ENCODE results near the gene OAS1.
"Not testable (repeated sequence)": the region's sequence is repeated elsewhere in the genome, so short reads cannot be mapped to it uniquely, and the experiment has no call there.

OAS1 gene

GRCh38 chr12:112924986-112925385 is 18.2 kb downstream of the OAS1 start:
- no peak for TF ChIP-seq CTCF (IDR thresholded peaks at IDR 0.05; ENCODE audit: low read depth, low read length, missing control alignments)
- H3K4me3 ChIP-seq (replicated peaks; ENCODE audit: low read depth, low read length) = no peak overlapping the region
- no peak for DNase-seq (ENCODE audit: extremely low read depth, low read depth)

GRCh38 chr12:112926416-112927033 is 19.8 kb downstream of the OAS1 start:
- not testable (repeated sequence) for DNase-seq (ENCODE audit: extremely low read depth, low read depth); H3K4me3 ChIP-seq (replicated peaks; ENCODE audit: low read depth, low read length)

DNA sequence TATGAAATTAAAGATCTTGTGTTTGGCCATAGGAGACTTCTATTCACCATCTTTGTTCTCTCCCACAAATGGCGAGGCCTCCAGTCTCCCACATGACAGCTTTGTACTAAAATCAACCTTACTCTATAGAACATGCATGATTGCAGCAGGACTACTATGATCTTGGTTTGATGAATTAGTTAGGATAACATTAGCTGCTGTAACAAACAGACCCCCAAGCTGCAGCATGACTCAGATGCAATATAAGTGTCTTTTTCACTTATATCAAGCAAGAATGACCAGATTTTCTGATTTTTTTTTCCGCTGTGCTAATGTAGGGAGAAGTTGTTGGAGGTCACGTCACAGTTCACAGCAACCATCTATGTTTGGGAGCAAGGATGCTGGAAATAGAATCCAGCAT is 20.7 kb downstream of the OAS1 start:
- no peak overlapping the region for H3K4me3 ChIP-seq (replicated peaks; ENCODE audit: low read depth, low read length)
- no peak for TF ChIP-seq CTCF (IDR thresholded peaks at IDR 0.05; ENCODE audit: low read depth, low read length, missing control alignments)
- no peak for DNase-seq (ENCODE audit: extremely low read depth, low read depth)

GRCh38 chr12:112927925-112928324 is 21.2 kb downstream of the OAS1 start:
- TF ChIP-seq CTCF (IDR thresholded peaks at IDR 0.05; ENCODE audit: low read depth, low read length, missing control alignments) = no peak
- H3K4me3 ChIP-seq (replicated peaks; ENCODE audit: low read depth, low read length) = no peak overlapping the region
- no peak for DNase-seq (ENCODE audit: extremely low read depth, low read depth)

GRCh38 chr12:112928978-112929377 is 22.2 kb downstream of the OAS1 start:
- TF ChIP-seq CTCF (IDR thresholded peaks at IDR 0.05; ENCODE audit: low read depth, low read length, missing control alignments) = no peak
- no peak overlapping the region for H3K4me3 ChIP-seq (replicated peaks; ENCODE audit: low read depth, low read length)
- no peak for DNase-seq (ENCODE audit: extremely low read depth, low read depth)

DNA sequence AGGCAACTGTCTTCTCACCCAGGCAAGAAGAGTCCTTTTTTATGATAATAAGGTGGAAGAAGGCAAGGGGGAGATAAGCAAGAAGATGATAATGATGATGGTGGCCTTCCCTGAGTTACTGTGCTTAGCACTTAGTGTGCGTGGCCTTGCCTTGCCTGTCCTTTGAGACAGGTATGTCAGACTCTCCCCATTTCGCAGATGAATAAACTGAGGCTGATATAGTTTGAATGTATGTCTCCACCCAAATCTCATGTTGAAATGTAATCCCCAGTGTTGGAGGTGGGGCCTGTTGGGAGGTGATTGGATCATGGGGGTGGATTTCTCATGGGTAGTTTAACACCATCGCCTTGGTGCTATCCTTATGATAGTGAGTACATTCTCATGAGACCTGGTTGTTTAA is 23.0 kb downstream of the OAS1 start:
- DNase-seq (ENCODE audit: extremely low read depth, low read depth) = no peak
- no peak for TF ChIP-seq CTCF (IDR thresholded peaks at IDR 0.05; ENCODE audit: low read depth, low read length, missing control alignments)
- no peak overlapping the region for H3K4me3 ChIP-seq (replicated peaks; ENCODE audit: low read depth, low read length)

DNA sequence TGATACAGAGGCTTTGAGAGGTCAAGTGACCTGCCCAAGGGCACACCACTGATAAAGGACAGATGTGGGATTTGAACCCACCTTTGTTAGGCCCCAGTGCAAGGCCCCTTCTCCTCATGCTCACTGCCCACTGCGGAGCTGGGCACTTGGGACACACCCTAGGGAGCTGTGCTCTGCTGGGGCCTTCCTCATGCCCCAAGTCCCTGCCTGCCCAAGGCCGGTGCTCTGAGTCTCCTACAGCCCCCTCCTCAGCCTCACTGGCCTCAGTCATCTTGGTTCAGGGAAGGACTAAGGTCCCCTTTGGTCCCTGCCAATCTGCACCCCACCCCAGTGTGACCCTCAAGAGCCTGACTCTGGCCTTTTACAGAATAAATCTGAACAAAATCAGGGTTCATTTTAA is 23.6 kb downstream of the OAS1 start:
- DNase-seq (ENCODE audit: extremely low read depth, low read depth) = no peak
- no peak for TF ChIP-seq CTCF (IDR thresholded peaks at IDR 0.05; ENCODE audit: low read depth, low read length, missing control alignments)
- H3K4me3 ChIP-seq (replicated peaks; ENCODE audit: low read depth, low read length) = no peak overlapping the region

Data from HFF-Myc (cell line).